ENCODE data around the gene MUC22. TPM values are rescaled to one million over a fixed set of nuclear protein-coding genes. Genes with fewer than 3 reads are reported as not detected.

The MUC22 gene
- total and polyA plus RNA-seq, 4 donors = not detected

- Histone ChIP-seq H3K27me3 (ENCODE audit: control insufficient read depth in 4 of 4, insufficient read depth in 4 of 4, low read length in 3 of 4) (no peaks in the 10 kb centered on the region), H3K27ac (ENCODE audit: low read depth in 1 of 2, low read length in 2 of 2) (no peak overlapping the region), H3K4me1 (ENCODE audit: control insufficient read depth in 4 of 4, insufficient read depth in 4 of 4, low read length in 3 of 4) (no peaks in the 10 kb centered on the region), H3K36me3 (ENCODE audit: control insufficient read depth in 4 of 4, insufficient read depth in 3 of 4, low read depth in 1 of 4, low read length in 3 of 4) (no peaks in the 10 kb centered on the region), H3K4me3 (ENCODE audit: low read depth in 1 of 3, low read length in 3 of 3) (no peak overlapping the region), H3K9me3 (ENCODE audit: control insufficient read depth in 4 of 4, low read length in 3 of 4) (no peaks in the 10 kb centered on the region), H3K9ac (ENCODE audit: low read depth in 1 of 2, low read length in 2 of 2) (no peak overlapping the region)
- TF ChIP-seq HNF4A (conservative IDR thresholded peaks at IDR 0.05) = no peak
- TF ChIP-seq RAD21 (IDR thresholded peaks at IDR 0.05) = no peak
- TF ChIP-seq FOXA1 (IDR thresholded peaks at IDR 0.05) = no peak
- TF ChIP-seq MAX (IDR thresholded peaks at IDR 0.05) = no peak
- no peak for TF ChIP-seq EGR1 (IDR thresholded peaks at IDR 0.05; ENCODE audit: low read depth in 2 of 2)
- no peak for TF ChIP-seq TAF1 (conservative IDR thresholded peaks at IDR 0.05)
- no peak for TF ChIP-seq FOXA2 (IDR thresholded peaks at IDR 0.05)
- TF ChIP-seq SP1 (IDR thresholded peaks at IDR 0.05) = no peak
- TF ChIP-seq YY1 (IDR thresholded peaks at IDR 0.05) = no peak
- no peak for TF ChIP-seq ATF3 (IDR thresholded peaks at IDR 0.05)
- TF ChIP-seq CTCF (IDR thresholded peaks at IDR 0.05; ENCODE audit: low read depth, low read length, missing input control) = no peak
- no peak for TF ChIP-seq NR2F2 (IDR thresholded peaks at IDR 0.05)
- no peak for TF ChIP-seq JUND (IDR thresholded peaks at IDR 0.05)
- DNase-seq (ENCODE audit: low spot score) = no peak
- 65% methylated on average over 8 of the region's 8 CpGs for WGBS
These were observed 2.6 kb upstream of the MUC22 start for GRCh38 chr6:31007694-31008093.

GRCh38 chr6:31008165-31008564 is 2.1 kb upstream of the MUC22 start:
- H3K9me3 ChIP-seq (ENCODE audit: control insufficient read depth in 4 of 4, low read length in 3 of 4) = no peaks in the 10 kb centered on the region
- H3K27me3 ChIP-seq (ENCODE audit: control insufficient read depth in 4 of 4, insufficient read depth in 4 of 4, low read length in 3 of 4) = no peaks in the 10 kb centered on the region
- H3K9ac ChIP-seq (ENCODE audit: low read depth in 1 of 2, low read length in 2 of 2) = no peak overlapping the region
- H3K4me1 ChIP-seq (ENCODE audit: control insufficient read depth in 4 of 4, insufficient read depth in 4 of 4, low read length in 3 of 4) = no peaks in the 10 kb centered on the region
- no peak for DNase-seq (ENCODE audit: low spot score)
- H3K27ac ChIP-seq (ENCODE audit: low read depth in 1 of 2, low read length in 2 of 2) = no peak overlapping the region
- no peaks in the 10 kb centered on the region for H3K36me3 ChIP-seq (ENCODE audit: control insufficient read depth in 4 of 4, insufficient read depth in 3 of 4, low read depth in 1 of 4, low read length in 3 of 4)
- no peak overlapping the region for H3K4me3 ChIP-seq (ENCODE audit: low read depth in 1 of 3, low read length in 3 of 3)
- TF ChIP-seq EGR1 (IDR thresholded peaks at IDR 0.05; ENCODE audit: low read depth in 2 of 2) (no peak), ZBTB33 (IDR thresholded peaks at IDR 0.05) (no peak), HNF4A (conservative IDR thresholded peaks at IDR 0.05) (no peak), MAX (IDR thresholded peaks at IDR 0.05) (no peak), FOXA2 (IDR thresholded peaks at IDR 0.05) (no peak), HNF4G (IDR thresholded peaks at IDR 0.05) (no peak), RAD21 (IDR thresholded peaks at IDR 0.05) (no peak), CTCF (IDR thresholded peaks at IDR 0.05; ENCODE audit: low read depth, low read length, missing input control) (no peak), SP1 (IDR thresholded peaks at IDR 0.05) (no peak), GABPA (IDR thresholded peaks at IDR 0.05 in 1 of 2, conservative IDR thresholded peaks at IDR 0.05 in 1 of 2) (no peak), ATF3 (IDR thresholded peaks at IDR 0.05) (no peak), JUND (IDR thresholded peaks at IDR 0.05) (no peak)
- 63% methylated on average over 4 of the region's 4 CpGs for WGBS

Data from liver (tissue), 9 donors.